ENCODE data around the gene SLC5A10.

DNA sequence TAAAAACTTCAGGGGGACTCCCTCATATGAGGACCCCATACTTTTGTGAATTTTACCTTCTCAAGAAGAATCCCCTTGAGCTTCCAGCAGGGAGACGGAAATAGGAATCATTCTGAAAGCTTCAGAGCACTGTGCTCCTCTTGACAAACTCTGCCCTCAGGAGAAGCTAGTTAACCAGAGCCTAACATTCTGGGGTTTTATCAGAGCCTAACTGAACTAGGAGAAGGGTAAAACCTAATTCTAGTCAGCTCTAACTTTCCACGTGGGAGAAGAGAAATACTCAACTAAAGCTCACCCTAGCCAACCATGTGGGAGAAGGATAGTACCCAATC lies 13.3 kb upstream of the SLC5A10 start:
- no peak for TF ChIP-seq POLR2A (IDR thresholded peaks at IDR 0.05)
- TF ChIP-seq, protein P1, sequence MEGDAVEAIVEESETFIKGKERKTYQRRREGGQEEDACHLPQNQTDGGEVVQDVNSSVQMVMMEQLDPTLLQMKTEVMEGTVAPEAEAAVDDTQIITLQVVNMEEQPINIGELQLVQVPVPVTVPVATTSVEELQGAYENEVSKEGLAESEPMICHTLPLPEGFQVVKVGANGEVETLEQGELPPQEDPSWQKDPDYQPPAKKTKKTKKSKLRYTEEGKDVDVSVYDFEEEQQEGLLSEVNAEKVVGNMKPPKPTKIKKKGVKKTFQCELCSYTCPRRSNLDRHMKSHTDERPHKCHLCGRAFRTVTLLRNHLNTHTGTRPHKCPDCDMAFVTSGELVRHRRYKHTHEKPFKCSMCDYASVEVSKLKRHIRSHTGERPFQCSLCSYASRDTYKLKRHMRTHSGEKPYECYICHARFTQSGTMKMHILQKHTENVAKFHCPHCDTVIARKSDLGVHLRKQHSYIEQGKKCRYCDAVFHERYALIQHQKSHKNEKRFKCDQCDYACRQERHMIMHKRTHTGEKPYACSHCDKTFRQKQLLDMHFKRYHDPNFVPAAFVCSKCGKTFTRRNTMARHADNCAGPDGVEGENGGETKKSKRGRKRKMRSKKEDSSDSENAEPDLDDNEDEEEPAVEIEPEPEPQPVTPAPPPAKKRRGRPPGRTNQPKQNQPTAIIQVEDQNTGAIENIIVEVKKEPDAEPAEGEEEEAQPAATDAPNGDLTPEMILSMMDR (IDR thresholded peaks at IDR 0.05): no peak

Data from esophagus squamous epithelium (tissue), 4 donors.